Astrocyte (in vitro differentiated cells and primary cell): ENCODE measurements around the gene AP2M1. TPM values are rescaled to one million over a fixed set of nuclear protein-coding genes. Genes with fewer than 3 reads are reported as not detected.

Source experiments
- DNase-seq: peaks from one replicate; pipeline ENCODE4 v3.0.0-alpha.2; 2010; ENCODE audit warnings: low read depth
- FAIRE-seq: peaks from 2 replicates; lab custom pipeline; 2011; peaks lifted over from hg19 to GRCh38; lab: Jason Lieb, UNC
- H2AFZ ChIP-seq: 2 replicates; pipeline ENCODE4 v1.6.0; 2012; ENCODE audit warnings: low read depth, low read length, inconsistent platforms
- H3K27ac ChIP-seq: 2 replicates; pipeline ENCODE4 v1.5.1; 2011; ENCODE audit warnings: low read depth, low read length, inconsistent platforms
- H3K27me3 ChIP-seq: 2 replicates; pipeline ENCODE4 v1.6.0; 2011; ENCODE audit warnings: low read length, inconsistent platforms; ENCODE audit not compliant: insufficient read depth
- H3K36me3 ChIP-seq: 2 replicates; pipeline ENCODE4 v1.5.1; 2011; ENCODE audit warnings: low read length, inconsistent platforms; ENCODE audit not compliant: insufficient read depth
- H3K4me1 ChIP-seq: 2 replicates; pipeline ENCODE4 v1.5.1; 2011; ENCODE audit warnings: low read length, inconsistent platforms; ENCODE audit not compliant: insufficient read depth
- H3K4me2 ChIP-seq: 2 replicates; pipeline ENCODE4 v1.6.0; 2012; ENCODE audit warnings: low read length, inconsistent platforms
- H3K4me3 ChIP-seq: 2 replicates; pipeline ENCODE4 v1.5.1; 2011; ENCODE audit warnings: low read depth, mild to moderate bottlenecking, low read length, inconsistent platforms; ENCODE audit not compliant: insufficient read depth
- H3K79me2 ChIP-seq: 2 replicates; pipeline ENCODE4 v1.6.0; 2012; ENCODE audit warnings: mild to moderate bottlenecking, low read length, inconsistent platforms; ENCODE audit not compliant: insufficient read depth
- H3K9ac ChIP-seq: 2 replicates; pipeline ENCODE4 v1.6.0; 2012; ENCODE audit warnings: mild to moderate bottlenecking, low read length, inconsistent platforms
- H3K9me3 ChIP-seq: 2 replicates; pipeline ENCODE4 v1.5.1; 2012; ENCODE audit warnings: low read depth, mild to moderate bottlenecking, low read length, inconsistent platforms; ENCODE audit not compliant: insufficient read depth
- H4K20me1 ChIP-seq: 2 replicates; pipeline ENCODE4 v1.6.0; 2012; ENCODE audit warnings: low read length, inconsistent platforms; ENCODE audit not compliant: insufficient read depth
- H3K27ac Mint-ChIP-seq: one replicate; pipeline ENCODE4 v1.8.0; 2021; ENCODE audit warnings: mild to moderate bottlenecking, mixed read lengths; ENCODE audit not compliant: unreplicated experiment
- H3K27me3 Mint-ChIP-seq: one replicate; pipeline ENCODE4 v1.8.0; 2021; ENCODE audit warnings: low read depth, mixed read lengths; ENCODE audit not compliant: unreplicated experiment
- H3K36me3 Mint-ChIP-seq: one replicate; pipeline ENCODE4 v1.8.0; 2021; ENCODE audit warnings: low read depth, mixed read lengths; ENCODE audit not compliant: unreplicated experiment
- H3K4me1 Mint-ChIP-seq: one replicate; pipeline ENCODE4 v1.8.0; 2021; ENCODE audit warnings: low read depth, mixed read lengths; ENCODE audit not compliant: unreplicated experiment
- H3K4me3 Mint-ChIP-seq: one replicate; pipeline ENCODE4 v1.8.0; 2021; ENCODE audit warnings: mild to moderate bottlenecking, moderate library complexity, mixed read lengths; ENCODE audit not compliant: unreplicated experiment
- H3K9me3 Mint-ChIP-seq: one replicate; pipeline ENCODE4 v1.8.0; 2021; ENCODE audit warnings: mild to moderate bottlenecking, mixed read lengths; ENCODE audit not compliant: unreplicated experiment
- CTCF ChIP-seq: IDR thresholded peaks from 2 replicates; pipeline ENCODE4 v1.5.1; 2011; ENCODE audit warnings: low read depth, mild to moderate bottlenecking, inconsistent platforms, low read length, moderate library complexity; ENCODE audit not compliant: insufficient read depth
- EZH2 ChIP-seq: IDR thresholded peaks from 2 replicates; pipeline ENCODE4 v1.6.1; 2012; ENCODE audit warnings: mild to moderate bottlenecking, low read length, inconsistent platforms; ENCODE audit not compliant: insufficient read depth
- total RNA-seq: library from RNA; stranded (reverse); gene quantifications from 2 replicates; pipeline ENCODE4 v1.2.1, GENCODE V29; 2021

The AP2M1 gene
- total RNA-seq, 1 donor from 2014 or later, result 603 TPM

- FAIRE-seq, result no peak
- Mint-ChIP-seq H3K36me3 (no peaks in the 10 kb centered on the region), H3K4me3 (no peak overlapping the region), H3K4me1 (no peaks in the 10 kb centered on the region), H3K27me3 (peaks cover 15% of the 10 kb centered on the region), H3K9me3 (no peaks in the 10 kb centered on the region), H3K27ac (no peak overlapping the region)
- no peak overlapping the region for H3K27ac ChIP-seq
- no peaks in the 10 kb centered on the region for H3K36me3 ChIP-seq
- DNase-seq, result no peak
- no peak overlapping the region for H3K4me3 ChIP-seq
- TF ChIP-seq CTCF (no peak), EZH2 (no peak)
- H3K9me3 ChIP-seq, result no peaks in the 10 kb centered on the region
- no peaks in the 10 kb centered on the region for H3K79me2 ChIP-seq
- no peak overlapping the region for H3K4me2 ChIP-seq
- no peak overlapping the region for H2AFZ ChIP-seq
- no peaks in the 10 kb centered on the region for H3K4me1 ChIP-seq
- H3K9ac ChIP-seq, result no peak overlapping the region
- no peaks in the 10 kb centered on the region for H4K20me1 ChIP-seq
- H3K27me3 ChIP-seq, result peaks cover 15% of the 10 kb centered on the region
Measured at GRCh38 chr3:184209146-184209923, 34.7 kb downstream of the AP2M1 start.

GRCh38 chr3:184211297-184211696 lies 36.6 kb downstream of the AP2M1 start:
- no peak for FAIRE-seq
- Histone ChIP-seq H3K9ac (no peak overlapping the region), H3K4me2 (no peak overlapping the region), H3K36me3 (no peaks in the 10 kb centered on the region), H3K4me3 (no peak overlapping the region), H3K9me3 (no peaks in the 10 kb centered on the region), H2AFZ (no peak overlapping the region), H4K20me1 (no peaks in the 10 kb centered on the region), H3K27me3 (peaks cover 11% of the 10 kb centered on the region), H3K4me1 (no peaks in the 10 kb centered on the region), H3K79me2 (no peaks in the 10 kb centered on the region), H3K27ac (no peak overlapping the region)
- no peaks in the 10 kb centered on the region for H3K4me1 Mint-ChIP-seq
- H3K36me3 Mint-ChIP-seq, result no peaks in the 10 kb centered on the region
- H3K9me3 Mint-ChIP-seq, result no peaks in the 10 kb centered on the region
- no peak overlapping the region for H3K4me3 Mint-ChIP-seq
- peaks cover 16% of the 10 kb centered on the region for H3K27me3 Mint-ChIP-seq
- no peak for TF ChIP-seq EZH2
- no peak for TF ChIP-seq CTCF
- H3K27ac Mint-ChIP-seq, result no peak overlapping the region
- DNase-seq, result no peak

- no peaks in the 10 kb centered on the region for H3K79me2 ChIP-seq
- H3K4me2 ChIP-seq, result no peak overlapping the region
- no peak for TF ChIP-seq CTCF
- no peak for TF ChIP-seq EZH2
- H3K9me3 Mint-ChIP-seq, result no peaks in the 10 kb centered on the region
- no peak overlapping the region for H3K27ac Mint-ChIP-seq
- H3K27ac ChIP-seq, result no peak overlapping the region
- no peaks in the 10 kb centered on the region for H3K36me3 Mint-ChIP-seq
- no peaks in the 10 kb centered on the region for H3K4me1 ChIP-seq
- no peaks in the 10 kb centered on the region for H3K4me1 Mint-ChIP-seq
- H3K36me3 ChIP-seq, result no peaks in the 10 kb centered on the region
- H2AFZ ChIP-seq, result no peak overlapping the region
- no peak overlapping the region for H3K9ac ChIP-seq
- peaks cover 9% of the 10 kb centered on the region for H3K27me3 ChIP-seq
- FAIRE-seq, result no peak
- no peaks in the 10 kb centered on the region for H4K20me1 ChIP-seq
- H3K4me3 ChIP-seq, result no peak overlapping the region
- DNase-seq, result no peak
- H3K9me3 ChIP-seq, result no peaks in the 10 kb centered on the region
- peaks cover 12% of the 10 kb centered on the region for H3K27me3 Mint-ChIP-seq
- H3K4me3 Mint-ChIP-seq, result no peak overlapping the region
Measured at GRCh38 chr3:184211718-184212117, 37.1 kb downstream of the AP2M1 start.
